ENCODE data around the gene SLC2A4.

Gene SLC2A4

GRCh38 chr17:7261379-7262191, 19.9 kb upstream of the SLC2A4 start:
- Histone ChIP-seq H3K4me1 (ENCODE audit: control insufficient read depth, insufficient read depth, low read length) (peaks cover 12% of the 10 kb centered on the region), H3K36me3 (ENCODE audit: control insufficient read depth, insufficient read depth, low read length) (peaks cover 22% of the 10 kb centered on the region), H3K27me3 (ENCODE audit: control insufficient read depth, insufficient read depth, low read length) (no peaks in the 10 kb centered on the region), H3K9me3 (ENCODE audit: control insufficient read depth, insufficient read depth, low read length) (no peaks in the 10 kb centered on the region), H3K9ac (ENCODE audit: low read depth, low read length) (peak overlapping the region; percentile 94), H3K4me3 (ENCODE audit: low read depth, low read length) (peak overlapping the region; percentile 98)

GRCh38 chr17:7262192-7262934, 19.2 kb upstream of the SLC2A4 start, which contains the start of gene CLDN7:
CLDN7 (minus strand) TSS chr17:7262478; CDS start chr17:7262043, 435 bp downstream.
- Histone ChIP-seq H3K4me1 (ENCODE audit: control insufficient read depth, insufficient read depth, low read length) (peaks cover 12% of the 10 kb centered on the region), H3K9me3 (ENCODE audit: control insufficient read depth, insufficient read depth, low read length) (no peaks in the 10 kb centered on the region), H3K4me3 (ENCODE audit: low read depth, low read length) (peak within 1 kb of the TSS; percentile 98), H3K9ac (ENCODE audit: low read depth, low read length) (peak within 1 kb of the TSS; percentile 94), H3K36me3 (ENCODE audit: control insufficient read depth, insufficient read depth, low read length) (peaks cover 20% of the 10 kb centered on the region), H3K27me3 (ENCODE audit: control insufficient read depth, insufficient read depth, low read length) (no peaks in the 10 kb centered on the region)

- no peaks in the 10 kb centered on the region for H3K9me3 ChIP-seq (ENCODE audit: control insufficient read depth, insufficient read depth, low read length)
- H3K36me3 ChIP-seq (ENCODE audit: control insufficient read depth, insufficient read depth, low read length), result peaks cover 16% of the 10 kb centered on the region
- no peaks in the 10 kb centered on the region for H3K27me3 ChIP-seq (ENCODE audit: control insufficient read depth, insufficient read depth, low read length)
- H3K4me1 ChIP-seq (ENCODE audit: control insufficient read depth, insufficient read depth, low read length), result peaks cover 12% of the 10 kb centered on the region
- peak overlapping the region; percentile 85 for H3K9ac ChIP-seq (ENCODE audit: low read depth, low read length)
- peak overlapping the region; percentile 98 for H3K4me3 ChIP-seq (ENCODE audit: low read depth, low read length)
These were observed 18.4 kb upstream of the SLC2A4 start for GRCh38 chr17:7262935-7263800.

GRCh38 chr17:7263801-7264078, 17.8 kb upstream of the SLC2A4 start:
- Histone ChIP-seq H3K27me3 (ENCODE audit: control insufficient read depth, insufficient read depth, low read length) (no peaks in the 10 kb centered on the region), H3K4me3 (ENCODE audit: low read depth, low read length) (peak overlapping the region; percentile 98), H3K36me3 (ENCODE audit: control insufficient read depth, insufficient read depth, low read length) (peaks cover 14% of the 10 kb centered on the region), H3K9ac (ENCODE audit: low read depth, low read length) (peak overlapping the region; percentile 85), H3K4me1 (ENCODE audit: control insufficient read depth, insufficient read depth, low read length) (peaks cover 12% of the 10 kb centered on the region), H3K9me3 (ENCODE audit: control insufficient read depth, insufficient read depth, low read length) (no peaks in the 10 kb centered on the region)

GRCh38 chr17:7266784-7267183, 14.7 kb upstream of the SLC2A4 start:
- Histone ChIP-seq H3K4me1 (ENCODE audit: control insufficient read depth, insufficient read depth, low read length) (peaks cover 9% of the 10 kb centered on the region), H3K9me3 (ENCODE audit: control insufficient read depth, insufficient read depth, low read length) (no peaks in the 10 kb centered on the region), H3K36me3 (ENCODE audit: control insufficient read depth, insufficient read depth, low read length) (no peaks in the 10 kb centered on the region), H3K4me3 (ENCODE audit: low read depth, low read length) (no peak overlapping the region), H3K27me3 (ENCODE audit: control insufficient read depth, insufficient read depth, low read length) (no peaks in the 10 kb centered on the region), H3K9ac (ENCODE audit: low read depth, low read length) (no peak overlapping the region)

- peaks cover 5% of the 10 kb centered on the region for H3K27me3 ChIP-seq (ENCODE audit: control insufficient read depth, insufficient read depth, low read length)
- peaks cover 6% of the 10 kb centered on the region for H3K4me1 ChIP-seq (ENCODE audit: control insufficient read depth, insufficient read depth, low read length)
- no peaks in the 10 kb centered on the region for H3K9me3 ChIP-seq (ENCODE audit: control insufficient read depth, insufficient read depth, low read length)
- no peak overlapping the region for H3K9ac ChIP-seq (ENCODE audit: low read depth, low read length)
- peaks cover 12% of the 10 kb centered on the region for H3K36me3 ChIP-seq (ENCODE audit: control insufficient read depth, insufficient read depth, low read length)
- no peak overlapping the region for H3K4me3 ChIP-seq (ENCODE audit: low read depth, low read length)
These were observed 2.1 kb upstream of the SLC2A4 start for GRCh38 chr17:7279448-7279847.

- Histone ChIP-seq H3K9me3 (ENCODE audit: control insufficient read depth, insufficient read depth, low read length) (no peaks in the 10 kb centered on the region), H3K27me3 (ENCODE audit: control insufficient read depth, insufficient read depth, low read length) (peaks cover 5% of the 10 kb centered on the region), H3K4me3 (ENCODE audit: low read depth, low read length) (peak overlapping the region; percentile 50), H3K36me3 (ENCODE audit: control insufficient read depth, insufficient read depth, low read length) (peaks cover 23% of the 10 kb centered on the region), H3K9ac (ENCODE audit: low read depth, low read length) (peak overlapping the region; percentile 14), H3K4me1 (ENCODE audit: control insufficient read depth, insufficient read depth, low read length) (peaks cover 6% of the 10 kb centered on the region)
These were observed 922 bp upstream of the SLC2A4 start for GRCh38 chr17:7280519-7281073.

- Histone ChIP-seq H3K9me3 (ENCODE audit: control insufficient read depth, insufficient read depth, low read length) (no peaks in the 10 kb centered on the region), H3K4me1 (ENCODE audit: control insufficient read depth, insufficient read depth, low read length) (peaks cover 6% of the 10 kb centered on the region), H3K27me3 (ENCODE audit: control insufficient read depth, insufficient read depth, low read length) (peaks cover 5% of the 10 kb centered on the region), H3K9ac (ENCODE audit: low read depth, low read length) (peak overlapping the region; percentile 60), H3K4me3 (ENCODE audit: low read depth, low read length) (peak overlapping the region; percentile 84), H3K36me3 (ENCODE audit: control insufficient read depth, insufficient read depth, low read length) (peaks cover 33% of the 10 kb centered on the region)
These were observed 634 bp downstream of the SLC2A4 start for GRCh38 chr17:7281953-7282751.

GRCh38 chr17:7282752-7283321, 1.3 kb downstream of the SLC2A4 start:
- peak overlapping the region; percentile 84 for H3K4me3 ChIP-seq (ENCODE audit: low read depth, low read length)
- no peaks in the 10 kb centered on the region for H3K9me3 ChIP-seq (ENCODE audit: control insufficient read depth, insufficient read depth, low read length)
- peaks cover 6% of the 10 kb centered on the region for H3K4me1 ChIP-seq (ENCODE audit: control insufficient read depth, insufficient read depth, low read length)
- H3K27me3 ChIP-seq (ENCODE audit: control insufficient read depth, insufficient read depth, low read length), result peaks cover 5% of the 10 kb centered on the region
- H3K9ac ChIP-seq (ENCODE audit: low read depth, low read length), result peak overlapping the region; percentile 47
- H3K36me3 ChIP-seq (ENCODE audit: control insufficient read depth, insufficient read depth, low read length), result peaks cover 36% of the 10 kb centered on the region

- no peak overlapping the region for H3K9ac ChIP-seq (ENCODE audit: low read depth, low read length)
- H3K27me3 ChIP-seq (ENCODE audit: control insufficient read depth, insufficient read depth, low read length), result peaks cover 5% of the 10 kb centered on the region
- no peak overlapping the region for H3K4me3 ChIP-seq (ENCODE audit: low read depth, low read length)
- no peaks in the 10 kb centered on the region for H3K9me3 ChIP-seq (ENCODE audit: control insufficient read depth, insufficient read depth, low read length)
- H3K36me3 ChIP-seq (ENCODE audit: control insufficient read depth, insufficient read depth, low read length), result peaks cover 36% of the 10 kb centered on the region
- H3K4me1 ChIP-seq (ENCODE audit: control insufficient read depth, insufficient read depth, low read length), result peaks cover 6% of the 10 kb centered on the region
These were observed 2.1 kb downstream of the SLC2A4 start for GRCh38 chr17:7283471-7284216.

Data from iPS-15b (cell line).